Hindlimb muscle (tissue), 1 donor: Measurements from ENCODE around the gene IFT52. TPM values are rescaled to one million over a fixed set of nuclear protein-coding genes. Genes with fewer than 3 reads are reported as not detected.
"Not testable (repeated sequence)": the region's sequence is repeated elsewhere in the genome, so short reads cannot be mapped to it uniquely, and the experiment has no call there.

ENCODE experiments used
- DNase-seq: peaks from one replicate; pipeline ENCODE4 v3.0.0-alpha.2; 2013
- polyA plus RNA-seq: library from polyadenylated mRNA; unstranded; fragments of 120-200 nt; gene quantifications from one replicate; pipeline ENCODE4 v1.2.1, GENCODE V29; 2013; ENCODE audit not compliant: insufficient read length

IFT52 gene
- polyA plus RNA-seq, 1 donor, result 21.8 TPM

GRCh38 chr20:43568706-43569105, 22.0 kb upstream of the IFT52 start:
- DNase-seq, result no peak

- no peak for DNase-seq
Measured at GRCh38 chr20:43569282-43569681, 21.5 kb upstream of the IFT52 start.

GRCh38 chr20:43570496-43570895, 20.2 kb upstream of the IFT52 start:
- DNase-seq, result no peak

GRCh38 chr20:43571310-43571709, 19.4 kb upstream of the IFT52 start:
- no peak for DNase-seq

- no peak for DNase-seq
Measured at GRCh38 chr20:43571771-43572170, 19.0 kb upstream of the IFT52 start.

GRCh38 chr20:43572891-43573290, 17.8 kb upstream of the IFT52 start:
- no peak for DNase-seq

GRCh38 chr20:43576108-43576507, 14.6 kb upstream of the IFT52 start:
- no peak for DNase-seq

- no peak for DNase-seq
Measured at GRCh38 chr20:43579861-43580793, 10.6 kb upstream of the IFT52 start.

GRCh38 chr20:43583133-43583864, 7.4 kb upstream of the IFT52 start:
- no peak for DNase-seq

GRCh38 chr20:43583982-43584432, 6.7 kb upstream of the IFT52 start:
- DNase-seq, result no peak

- no peak for DNase-seq
Measured at GRCh38 chr20:43584448-43585136, 6.1 kb upstream of the IFT52 start.

GRCh38 chr20:43586641-43587040, 4.1 kb upstream of the IFT52 start:
- DNase-seq, result no peak

- DNase-seq, result not testable (repeated sequence)
Measured at GRCh38 chr20:43588526-43588925, 2.2 kb upstream of the IFT52 start.

GRCh38 chr20:43590036-43590391, 723 bp upstream of the IFT52 start:
- no peak for DNase-seq

GRCh38 chr20:43601960-43602359, 11.2 kb downstream of the IFT52 start:
- not testable (repeated sequence) for DNase-seq

- DNase-seq, result no peak
Measured at GRCh38 chr20:43603124-43603523, 12.4 kb downstream of the IFT52 start.

GRCh38 chr20:43605715-43606114, 15.0 kb downstream of the IFT52 start:
- no peak for DNase-seq

- not testable (repeated sequence) for DNase-seq
Measured at GRCh38 chr20:43607278-43607677, 16.5 kb downstream of the IFT52 start.

- no peak for DNase-seq
Measured at GRCh38 chr20:43631598-43631997, 40.9 kb downstream of the IFT52 start.

- no peak for DNase-seq
Measured at GRCh38 chr20:43636429-43636828, 45.7 kb downstream of the IFT52 start.

GRCh38 chr20:43642548-43642947, 51.8 kb downstream of the IFT52 start:
- no peak for DNase-seq

- DNase-seq, result no peak
Measured at GRCh38 chr20:43650997-43651525, 60.3 kb downstream of the IFT52 start.
